Tongue (tissue), 2 donors: Measurements from ENCODE around the gene HIVEP3. TPM values are rescaled to one million over a fixed set of nuclear protein-coding genes. Genes with fewer than 3 reads are reported as not detected.
A peak's percentile ranks its signal among the peaks of the same experiment; 100 is the strongest.

Source experiments
- DNase-seq: peaks from one replicate; pipeline ENCODE4 v3.0.0-alpha.2; 2015
- total RNA-seq: library from RNA; depleted of rRNA; stranded (reverse); fragments of >200 nt; gene quantifications from one replicate; pipeline ENCODE4 v1.2.3, GENCODE V29; 2014

HIVEP3 gene
- total RNA-seq, 1 donor from 2014 or later = 2.5 TPM

- DNase-seq = no peak
Observed at GRCh38 chr1:41872074-41872473, 46.6 kb downstream of the HIVEP3 start.

- no peak for DNase-seq
Observed at GRCh38 chr1:41870076-41870562, 48.6 kb downstream of the HIVEP3 start.

GRCh38 chr1:41868241-41868998, 50.3 kb downstream of the HIVEP3 start:
- DNase-seq = no peak

- DNase-seq = no peak
Observed at GRCh38 chr1:41866285-41866684, 52.4 kb downstream of the HIVEP3 start.

GRCh38 chr1:41864471-41865040, 54.2 kb downstream of the HIVEP3 start:
- DNase-seq = no peak

- no peak for DNase-seq
Observed at GRCh38 chr1:41863718-41864117, 55.0 kb downstream of the HIVEP3 start.

- DNase-seq = peak; percentile 18
Observed at GRCh38 chr1:41862384-41863221, 56.1 kb downstream of the HIVEP3 start.

- DNase-seq = no peak
Observed at GRCh38 chr1:41861535-41862383, 57.0 kb downstream of the HIVEP3 start.

GRCh38 chr1:41860771-41861170, 58.0 kb downstream of the HIVEP3 start:
- no peak for DNase-seq

GRCh38 chr1:41860214-41860613, 58.5 kb downstream of the HIVEP3 start:
- no peak for DNase-seq

GRCh38 chr1:41859686-41860085, 59.0 kb downstream of the HIVEP3 start:
- DNase-seq = no peak

GRCh38 chr1:41856944-41857285, 61.8 kb downstream of the HIVEP3 start:
- DNase-seq = peak; percentile 29

GRCh38 chr1:41856151-41856943, 62.4 kb downstream of the HIVEP3 start:
- DNase-seq = no peak

GRCh38 chr1:41855713-41856112, 63.0 kb downstream of the HIVEP3 start:
- no peak for DNase-seq

GRCh38 chr1:41853907-41854306, 64.8 kb downstream of the HIVEP3 start:
- DNase-seq = no peak

GRCh38 chr1:41852091-41852490, 66.6 kb downstream of the HIVEP3 start:
- no peak for DNase-seq

GRCh38 chr1:41851589-41851988, 67.1 kb downstream of the HIVEP3 start:
- no peak for DNase-seq

- DNase-seq = no peak
Observed at GRCh38 chr1:41850029-41850428, 68.7 kb downstream of the HIVEP3 start.

- no peak for DNase-seq
Observed at GRCh38 chr1:41849211-41849759, 69.4 kb downstream of the HIVEP3 start.

- DNase-seq = no peak
Observed at GRCh38 chr1:41848216-41848952, 70.3 kb downstream of the HIVEP3 start.
